Activated gamma-delta T cell treated with Interleukin-2 at 50 U/mL for 16 hours (primary cell): ENCODE results near the gene CROCC.
A peak's percentile ranks its signal among the peaks of the same experiment; 100 is the strongest.

Experiments
- DNase-seq: peaks from one replicate; pipeline ENCODE4 v3.0.0-alpha.2; 2020

CROCC gene

DNA sequence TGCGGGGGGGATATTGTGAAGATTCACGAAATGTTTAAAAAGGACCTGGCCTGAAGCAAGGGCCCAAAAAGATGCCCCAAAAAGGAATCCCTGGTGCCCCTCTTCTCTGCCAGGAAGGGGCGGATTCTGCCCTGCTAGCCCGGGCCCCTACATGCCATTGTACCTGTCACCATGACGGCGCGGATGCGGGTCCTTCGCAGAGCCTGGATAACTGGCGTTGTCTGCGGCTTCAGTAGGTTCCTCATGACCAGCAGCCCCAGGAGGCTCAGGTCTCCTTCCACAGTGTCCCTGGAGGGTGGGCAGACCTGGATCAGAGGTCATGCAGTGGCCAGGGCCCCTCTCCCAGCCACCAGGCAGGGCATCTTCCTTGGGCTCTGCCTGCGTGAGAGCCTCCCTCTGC, 69.8 kb downstream of the CROCC start:
- no peak for DNase-seq

DNA sequence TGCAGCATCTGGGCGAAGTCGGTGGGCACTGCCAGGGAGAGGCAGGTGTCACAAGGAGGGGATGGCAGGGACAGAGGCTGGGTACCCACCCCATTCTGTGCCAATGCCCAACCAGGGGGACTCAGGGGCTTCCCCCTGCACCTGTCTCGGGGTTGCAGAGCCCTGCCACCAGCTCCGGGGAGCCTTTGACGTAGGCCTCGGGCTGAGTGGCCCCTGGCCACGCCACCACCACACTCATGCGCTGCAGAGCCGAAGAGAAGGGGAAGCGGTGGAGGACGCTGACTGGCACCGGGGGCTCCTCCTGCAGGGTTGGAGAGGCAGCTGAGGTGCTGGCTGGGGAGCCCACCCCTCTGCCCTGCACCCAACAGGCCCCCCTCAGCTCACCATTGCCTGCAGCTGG, 70.4 kb downstream of the CROCC start:
- no peak for DNase-seq

DNA sequence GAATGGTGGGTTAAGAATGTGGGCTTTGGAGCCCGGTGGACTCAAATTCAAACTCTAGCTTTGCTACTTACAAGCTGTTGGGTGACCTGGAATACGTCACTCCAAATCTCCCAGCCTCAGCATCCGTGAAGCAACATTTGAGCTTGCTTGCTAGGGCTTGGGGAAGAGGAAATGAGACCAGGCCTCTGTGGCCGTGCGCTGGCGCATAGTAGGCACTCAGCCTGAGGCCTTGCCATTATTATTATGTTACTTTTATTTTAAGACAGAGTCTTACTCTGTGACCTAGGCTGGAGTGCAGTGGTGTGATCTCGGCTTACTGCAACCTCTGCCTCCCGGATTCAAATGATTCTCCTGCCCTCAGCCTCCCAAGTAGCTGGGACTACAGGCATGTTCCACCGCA, 70.9 kb downstream of the CROCC start:
- DNase-seq = no peak

DNA sequence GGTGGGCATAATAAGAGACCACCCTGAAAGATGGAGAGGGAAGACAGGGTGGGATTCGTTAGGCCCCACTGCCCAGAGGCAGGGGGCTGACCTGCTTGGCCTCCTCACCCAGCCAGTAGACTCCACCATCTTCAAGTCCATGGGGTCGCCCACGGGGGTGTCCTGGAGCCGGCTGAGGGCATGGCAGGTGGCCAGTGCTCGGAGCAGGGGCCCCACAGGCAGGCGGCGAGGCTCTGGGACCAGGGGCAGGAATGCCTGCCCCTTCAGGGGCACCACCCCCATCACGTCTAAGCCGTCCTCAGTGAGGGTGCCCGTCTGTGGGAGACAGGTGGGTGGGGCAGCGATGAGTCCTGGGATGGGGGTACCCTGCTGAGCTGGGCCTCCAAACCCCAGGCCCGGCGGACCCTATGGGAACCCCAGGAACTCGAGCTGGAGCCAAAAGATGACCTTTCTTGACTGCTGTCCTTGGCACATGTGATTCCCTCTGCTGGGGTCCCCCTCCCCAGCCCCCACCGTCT, 71.8 kb downstream of the CROCC start:
- no peak for DNase-seq

DNA sequence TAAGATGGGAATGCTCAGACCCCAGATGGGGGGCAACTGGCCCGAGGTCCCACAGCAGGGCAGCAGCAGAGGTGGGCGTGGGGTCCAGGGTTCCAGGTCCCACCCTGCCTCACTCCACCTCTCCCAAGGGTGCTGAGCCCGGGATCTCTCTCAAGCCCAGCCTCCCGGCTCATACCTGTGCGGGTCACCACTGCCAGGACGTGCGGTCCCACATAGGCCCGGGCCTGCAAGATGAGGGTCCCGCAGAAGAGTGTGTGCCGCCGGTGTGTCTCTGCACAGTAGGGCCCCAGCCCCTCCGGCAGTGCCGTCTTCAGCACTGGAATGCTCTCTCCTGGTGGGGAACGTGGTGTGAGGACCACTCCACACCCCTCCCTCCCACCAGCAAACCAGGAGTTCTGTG, 75.1 kb downstream of the CROCC start:
- DNase-seq = no peak

- no peak for DNase-seq
Measured at GRCh38 chr1:16998589-16998988, 76.9 kb downstream of the CROCC start.

DNA sequence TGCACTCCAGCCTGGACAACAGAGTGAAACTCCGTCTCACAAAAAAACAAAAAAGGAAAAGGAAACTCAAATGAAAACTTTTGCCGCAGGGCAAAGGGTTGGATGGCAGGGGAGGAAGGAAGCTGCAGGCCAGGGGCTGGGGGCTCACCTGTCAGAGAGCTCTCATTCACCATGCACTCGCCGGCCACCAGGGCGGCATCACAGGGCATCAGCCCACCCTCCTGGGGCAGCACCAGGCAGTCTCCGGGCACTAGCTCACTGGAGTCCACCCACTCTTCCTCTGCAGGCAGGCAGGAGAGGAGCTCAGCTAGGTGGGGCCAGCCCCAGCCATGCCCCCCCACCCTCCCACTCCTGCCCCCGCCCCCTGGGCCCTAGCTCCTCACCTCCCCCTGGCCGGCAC, 78.1 kb downstream of the CROCC start:
- DNase-seq = no peak

DNA sequence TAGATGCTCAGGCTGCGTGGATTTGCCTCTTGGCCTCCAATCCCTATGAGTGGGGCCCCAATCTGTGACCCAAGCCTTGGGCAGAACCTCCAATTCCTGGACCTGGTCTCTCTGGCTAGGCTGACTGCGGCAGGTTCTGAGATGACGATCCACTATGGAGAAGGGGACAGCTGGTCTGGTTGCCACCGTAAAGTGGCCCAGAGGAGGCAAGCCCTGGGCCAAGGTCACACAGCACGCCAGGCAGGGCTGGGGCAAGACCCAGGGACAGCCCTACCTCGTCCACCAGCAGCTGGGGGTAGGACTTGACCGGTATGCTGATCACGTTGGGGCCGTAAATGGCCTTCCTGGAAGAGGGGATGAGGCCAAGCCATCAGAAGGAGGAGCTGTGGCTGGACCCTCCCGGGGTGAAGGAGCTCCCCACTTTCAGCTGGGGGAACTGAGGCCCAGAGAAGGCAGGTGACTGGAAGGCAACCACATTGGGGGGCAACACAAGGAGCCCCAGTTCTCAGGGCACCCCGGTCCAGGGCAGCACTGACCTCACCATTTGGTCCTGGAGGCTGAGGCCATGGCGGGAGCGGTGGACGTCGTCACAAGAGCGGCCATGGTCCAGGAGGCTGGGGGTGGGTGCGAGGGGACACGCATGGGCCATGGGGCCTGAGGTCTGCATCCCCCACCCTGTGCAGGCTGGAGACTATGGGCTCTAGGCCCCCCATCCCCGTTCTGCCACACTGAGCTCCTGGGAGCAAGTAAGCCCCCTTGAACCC, 80.2 kb downstream of the CROCC start:
- DNase-seq = no peak

GRCh38 chr1:17002524-17002902, 80.8 kb downstream of the CROCC start:
- no peak for DNase-seq

- no peak for DNase-seq
Measured at GRCh38 chr1:17004466-17005364, 83.0 kb downstream of the CROCC start.

- DNase-seq = no peak
Measured at GRCh38 chr1:17005365-17005740, 83.6 kb downstream of the CROCC start.

- DNase-seq = no peak
Measured at GRCh38 chr1:17007121-17007520, 85.4 kb downstream of the CROCC start.

- DNase-seq = no peak
Measured at GRCh38 chr1:17008208-17008855, 86.6 kb downstream of the CROCC start.

DNA sequence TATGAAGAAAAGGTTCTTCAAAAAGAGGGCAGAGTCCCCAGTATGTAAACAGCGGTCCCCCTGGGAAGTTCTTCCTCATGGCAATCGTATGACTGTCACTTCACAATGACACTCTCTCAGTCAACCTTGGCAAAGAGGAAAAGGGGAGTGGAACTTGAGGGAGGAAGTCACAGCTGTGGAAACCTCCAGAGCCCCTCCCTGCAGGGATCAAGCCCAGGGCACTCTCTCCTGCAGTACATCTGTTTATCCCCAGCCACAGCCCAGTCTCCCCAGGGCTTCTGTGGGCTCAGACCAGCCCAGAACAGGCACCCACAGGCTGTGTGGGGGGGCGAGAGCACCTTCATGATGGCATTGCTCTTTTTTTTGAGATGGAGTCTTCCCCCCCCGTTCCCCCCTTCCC, 88.0 kb downstream of the CROCC start:
- no peak for DNase-seq

GRCh38 chr1:17011092-17011438, 89.3 kb downstream of the CROCC start:
- DNase-seq = no peak

DNA sequence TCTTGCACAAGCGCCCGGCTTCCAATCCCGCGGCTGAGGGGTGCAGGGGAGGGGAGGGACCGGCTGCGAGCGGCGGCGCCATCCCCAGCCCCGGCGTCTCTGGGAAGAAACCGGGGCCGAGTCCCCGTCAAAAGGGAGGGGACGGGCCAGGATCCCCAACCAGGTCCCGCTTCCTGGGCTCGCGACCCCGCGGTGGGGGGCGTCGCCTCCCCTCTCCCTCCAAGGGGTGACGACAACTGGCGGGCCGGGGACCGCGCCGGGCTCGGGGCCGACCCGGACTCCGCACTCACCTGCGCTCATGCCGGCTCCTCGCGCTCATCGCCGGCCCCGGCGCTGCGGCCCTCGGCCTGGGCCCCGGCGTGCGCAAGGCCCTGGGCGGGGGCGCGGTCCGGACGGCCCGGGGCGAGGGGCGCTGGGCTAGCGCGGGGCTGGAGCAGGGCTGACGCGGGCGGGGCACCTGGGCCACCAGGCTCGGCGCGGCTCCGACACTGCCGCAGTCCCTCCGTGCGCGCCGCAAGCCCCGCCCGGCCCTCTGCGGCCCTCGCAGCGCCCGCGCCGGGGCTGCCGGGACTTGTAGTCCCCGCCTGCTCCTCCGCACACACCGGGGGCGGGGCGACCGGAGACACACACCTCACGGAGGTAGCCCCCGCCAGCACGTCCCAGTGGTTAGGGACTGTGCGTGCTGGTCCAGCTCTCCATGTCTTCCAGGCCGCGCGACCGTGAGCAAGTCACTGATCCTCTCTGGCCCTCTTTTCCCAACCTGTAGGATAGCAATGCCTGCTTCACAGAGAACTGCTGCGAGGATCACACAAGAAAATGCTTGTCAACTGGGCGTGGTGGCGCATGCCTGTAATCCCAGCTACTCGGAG, 89.9 kb downstream of the CROCC start, which contains the start of gene ATP13A2:
TSS of gene ATP13A2 (minus strand) at position 490 of the 869 bp plus-strand sequence. CDS start at position 300, 190 bp downstream.
- DNase-seq = peak; percentile 78

DNA sequence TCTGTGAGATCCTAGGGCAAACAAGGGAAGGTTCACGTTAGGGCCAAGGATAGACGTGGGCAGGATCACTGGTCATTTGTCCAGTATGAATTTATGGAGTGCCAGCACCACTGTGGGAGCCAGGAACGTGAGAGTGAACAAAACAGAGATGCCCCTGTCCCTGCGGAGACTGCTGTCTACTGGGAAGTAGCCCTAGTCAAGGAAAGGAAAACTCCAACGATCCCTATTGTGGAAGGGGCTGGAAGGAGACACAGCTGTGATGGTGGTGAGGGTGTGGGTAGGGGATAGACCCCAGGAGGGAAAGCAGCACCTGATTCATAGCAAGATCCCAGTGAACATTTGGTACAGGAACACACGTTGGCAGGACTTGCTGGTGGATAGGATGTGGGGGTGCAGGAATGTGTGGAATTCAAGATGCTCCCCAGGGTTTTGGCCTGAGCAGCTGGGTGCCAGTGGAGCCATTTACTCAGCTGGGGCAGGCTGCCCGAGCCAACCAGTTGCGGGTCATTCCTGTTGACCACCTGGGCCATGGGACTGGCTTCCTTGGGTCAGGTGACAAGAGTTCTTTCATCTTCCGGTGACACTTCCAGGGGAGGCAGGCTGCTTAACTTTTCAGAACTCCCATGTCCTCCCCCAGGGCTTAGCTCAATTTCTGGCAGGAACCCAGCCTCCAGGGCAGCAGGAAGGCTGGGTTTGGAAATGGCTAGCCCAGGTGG, 91.2 kb downstream of the CROCC start:
- DNase-seq = no peak

DNA sequence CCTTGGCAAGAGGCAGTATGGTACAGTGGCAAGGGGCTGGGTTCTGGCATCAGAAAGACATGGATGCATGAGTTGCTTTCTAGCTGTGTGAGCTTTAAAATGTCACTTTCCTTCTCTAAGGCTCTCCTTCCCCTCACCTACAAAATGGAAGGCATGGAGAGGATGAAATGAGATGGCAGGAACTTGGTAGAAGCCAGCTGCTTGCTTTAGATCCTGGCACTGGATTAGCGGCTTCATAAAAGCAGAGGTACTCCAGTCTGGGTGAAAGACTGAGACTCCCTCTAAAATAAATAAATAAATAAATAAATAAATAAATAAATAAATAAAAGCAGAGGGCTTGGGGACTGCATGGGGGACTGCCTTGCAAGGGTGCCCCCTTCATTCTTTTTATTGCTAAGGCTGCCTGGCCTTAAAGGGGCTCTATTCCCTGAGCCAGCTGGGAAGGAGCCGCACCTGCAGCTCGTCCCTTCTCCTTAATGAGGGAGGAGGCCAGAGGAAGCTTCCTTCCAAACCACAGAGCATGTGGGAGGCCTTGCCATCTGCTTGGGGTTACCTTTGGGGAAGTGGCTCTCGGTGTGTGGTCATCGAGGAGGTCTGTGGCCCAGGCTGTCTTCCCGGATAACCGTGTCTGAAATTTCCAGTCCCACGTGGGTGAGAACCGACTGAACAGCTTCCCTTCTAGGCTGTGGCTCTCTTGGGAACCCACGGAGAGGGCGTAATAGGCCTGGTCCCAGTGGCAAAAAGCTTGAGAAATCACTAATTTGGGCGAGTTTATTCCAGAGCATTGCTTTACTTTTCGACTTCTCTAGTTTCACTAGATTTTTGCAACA, 92.0 kb downstream of the CROCC start:
- DNase-seq = no peak

DNA sequence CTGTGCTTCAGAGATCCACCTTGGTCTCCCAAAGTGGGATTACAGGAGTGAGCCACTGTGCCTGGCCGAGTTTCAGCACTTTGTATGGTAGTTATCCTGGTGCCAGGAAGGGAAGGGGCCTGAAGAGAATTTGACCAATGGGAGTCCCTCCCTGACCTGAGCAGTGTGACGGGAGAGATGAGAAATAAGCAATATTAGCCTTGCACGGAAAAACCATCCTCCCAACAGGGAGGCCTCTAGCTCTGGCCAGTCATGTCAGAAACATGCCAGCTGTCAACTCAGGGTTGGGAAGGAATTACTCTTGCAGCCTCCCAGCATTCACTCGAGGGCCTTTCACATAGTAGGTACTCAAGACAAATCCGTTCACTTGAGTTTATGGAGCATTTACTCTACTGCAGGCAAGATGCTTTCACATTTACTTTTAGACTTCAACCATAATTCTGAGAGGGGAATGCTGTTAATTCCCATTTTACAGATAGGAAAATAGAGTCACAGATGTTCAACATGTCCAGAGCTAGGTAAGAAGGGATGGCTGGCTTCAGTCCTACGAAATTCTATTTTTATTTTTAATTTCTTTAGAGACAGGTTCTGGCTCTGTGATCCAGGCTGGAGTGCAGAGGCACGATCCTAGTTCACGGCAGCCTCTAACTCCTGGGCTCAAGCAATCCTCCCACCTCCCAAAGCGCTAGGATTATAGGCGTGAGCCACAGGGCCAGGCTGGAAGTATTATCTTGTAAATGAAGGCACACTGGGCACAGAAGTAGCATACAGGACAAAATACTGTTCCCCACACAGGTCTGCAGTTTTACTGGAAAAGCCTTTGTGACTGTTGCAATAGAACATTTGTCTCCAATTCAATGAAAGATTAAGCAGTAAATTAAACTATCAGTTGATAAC, 93.2 kb downstream of the CROCC start:
- no peak for DNase-seq

DNA sequence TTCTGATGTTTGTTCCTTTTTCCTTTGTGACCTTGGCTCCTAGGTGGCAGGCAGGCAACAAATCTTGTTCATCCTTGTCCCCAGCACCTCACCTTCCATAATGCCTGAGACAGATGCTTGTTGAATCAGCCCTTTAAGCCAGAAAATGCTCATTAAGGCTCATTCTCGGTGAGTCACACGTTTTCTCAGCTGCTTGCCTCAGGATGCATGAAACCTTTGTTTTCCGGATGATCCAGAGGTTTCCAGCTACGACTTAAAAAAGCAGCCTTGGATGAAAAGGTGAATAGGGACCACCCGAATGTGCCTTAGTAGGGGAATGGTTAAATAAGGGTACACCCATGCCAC, 94.6 kb downstream of the CROCC start:
- DNase-seq = no peak
